Testis (tissue), 3 donors: ENCODE results near the gene ZFYVE28. TPM values are rescaled to one million over a fixed set of nuclear protein-coding genes. Genes with fewer than 3 reads are reported as not detected.
A peak's percentile ranks its signal among the peaks of the same experiment; 100 is the strongest.

Experiments
- DNase-seq: peaks from one replicate; pipeline ENCODE4 v3.0.0-alpha.2; 2019
- H3K27ac ChIP-seq, 2 donors: fragments of 200-600 bp; sonication (generic); one replicate each; pipeline ENCODE4 v1.5.1; 2019
- H3K27me3 ChIP-seq: fragments of 200-600 bp; sonication (generic); one replicate; pipeline ENCODE4 v1.5.1; 2019
- H3K36me3 ChIP-seq: fragments of 200-600 bp; sonication (generic); one replicate; pipeline ENCODE4 v1.5.1; 2017; ENCODE audit warnings: low read depth; ENCODE audit errors: missing control alignments
- H3K4me1 ChIP-seq: fragments of 200-600 bp; sonication (generic); one replicate; pipeline ENCODE4 v1.5.1; 2019
- H3K4me3 ChIP-seq, 2 donors: fragments of 200-600 bp; sonication (generic); one replicate each; pipeline ENCODE4 v1.5.1; 2017 to 2019
- H3K9me3 ChIP-seq: fragments of 200-600 bp; sonication (generic); one replicate; pipeline ENCODE4 v1.5.1; 2017
- POLR2A ChIP-seq: fragments of 450-650 bp; IDR thresholded peaks from one replicate; pipeline ENCODE4 v1.6.1; 2017; ENCODE audit warnings: antibody characterized with exemption, mild to moderate bottlenecking, moderate library complexity
- WGBS, 2 donors: methylation state at CpG; one replicate each; pipeline ENCODE4 v1.1.5; 2018; 5-methylcytosine and 5-hydroxymethylcytosine counted together
- intact Hi-C: fragments of 100-400 bp; cut with DNase I; formaldehyde crosslinking; loops from one replicate; pipeline ENCODE4 v1.15.1; 2023; ENCODE audit warnings: low total_unique reads
- polyA plus RNA-seq: library from polyadenylated mRNA; stranded (reverse); fragments of 350-450 nt; fragmentation: Illumina TruSeq; extraction: RNeasy Lipid Tissue Mini Kit (QIAGEN cat#74804); gene quantifications from one replicate; pipeline ENCODE4 v1.2.3, GENCODE V29; 2014; ENCODE audit warnings: low read depth, low replicate concordance; ENCODE audit not compliant: insufficient read depth
- total RNA-seq, 2 donors: library from RNA; depleted of rRNA; stranded (reverse); fragments of >200 nt; gene quantifications; one replicate each; pipeline ENCODE4 v1.2.3, GENCODE V29; 2016
- TF ChIP-seq, protein P1 (sequence below), 3 experiments: fragments of 450-650 bp in 2 of 3; fragments of 200-600 bp in 1 of 3; sonication (generic) in 1 of 3; IDR thresholded peaks; one replicate each; pipeline ENCODE4 v1.5.1; 2016 to 2019; ENCODE audit warnings: antibody characterized with exemption in 3 of 3, mild to moderate bottlenecking in 2 of 3, moderate library complexity in 1 of 3

The ZFYVE28 gene
- total and polyA plus RNA-seq, 3 donors from 2014 or later, result 14.7 to 55.3 (median 40.5) TPM

DNA sequence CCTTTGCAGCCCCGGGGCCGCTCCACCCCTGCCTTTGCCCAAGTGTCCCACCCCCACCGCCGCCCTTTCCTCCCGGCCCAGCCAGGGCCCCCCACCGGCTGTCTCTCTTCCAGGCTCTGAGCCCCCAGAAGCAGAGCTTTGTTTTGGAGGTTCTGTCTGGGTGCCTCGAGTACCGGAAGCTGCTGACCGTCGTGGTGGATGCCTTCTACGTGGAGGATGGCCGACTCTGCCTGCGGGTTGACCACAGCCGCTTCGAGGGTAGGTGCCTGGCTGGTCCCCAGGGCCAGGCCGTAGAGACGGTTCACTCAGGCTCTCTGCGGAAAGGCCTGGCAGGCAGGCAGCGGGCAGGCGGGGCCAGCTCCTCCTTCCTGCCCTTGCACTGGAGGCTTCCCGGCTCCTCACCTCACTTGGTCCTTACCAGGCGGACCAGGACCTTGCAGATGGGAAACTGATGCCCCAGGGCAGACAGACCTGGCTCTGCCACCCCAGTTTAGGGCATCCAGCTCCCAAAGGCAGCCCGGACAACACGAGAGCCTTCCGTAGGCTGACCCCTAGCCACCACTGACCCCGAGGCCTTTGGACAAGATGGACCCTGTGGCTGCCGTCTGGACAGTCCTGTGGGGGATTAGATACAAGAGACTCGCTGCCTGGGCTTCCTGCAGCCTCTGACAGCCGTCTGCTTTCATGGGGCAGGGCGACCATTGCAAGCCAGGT lies 18.5 kb upstream of the ZFYVE28 start:
- intact Hi-C loops, result no loop called here

DNA sequence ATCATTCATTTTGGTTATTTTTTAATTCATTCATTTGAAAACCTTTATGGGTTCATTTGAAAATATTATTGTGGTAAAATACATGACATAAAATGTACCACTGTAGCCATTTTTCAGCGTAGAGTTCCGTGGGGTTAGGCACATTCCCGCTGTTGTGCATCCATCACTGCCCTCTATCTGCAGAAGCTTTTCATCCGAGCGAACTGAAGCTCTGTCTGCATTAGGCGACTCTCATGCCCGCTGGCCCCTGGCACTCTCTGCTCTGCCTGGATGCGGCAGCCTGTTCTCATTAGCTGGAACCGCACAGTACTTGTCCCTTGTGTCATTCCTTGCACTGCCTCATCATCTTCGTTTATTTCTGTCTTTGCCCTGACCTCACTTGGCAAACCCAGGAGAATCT lies 17.9 kb upstream of the ZFYVE28 start:
- Histone ChIP-seq H3K27ac (no peak overlapping the region), H3K9me3 (no peaks in the 10 kb centered on the region), H3K4me1 (no peaks in the 10 kb centered on the region), H3K27me3 (no peaks in the 10 kb centered on the region), H3K4me3 (no peak overlapping the region), H3K36me3 (no peaks in the 10 kb centered on the region)
- intact Hi-C loops, result no loop called here
- WGBS, 2 donors, result 50 to 70% methylated on average over 10 of the region's 10 CpGs
- DNase-seq, result peak; percentile 74
- no peak for TF ChIP-seq POLR2A
- TF ChIP-seq, protein P1, sequence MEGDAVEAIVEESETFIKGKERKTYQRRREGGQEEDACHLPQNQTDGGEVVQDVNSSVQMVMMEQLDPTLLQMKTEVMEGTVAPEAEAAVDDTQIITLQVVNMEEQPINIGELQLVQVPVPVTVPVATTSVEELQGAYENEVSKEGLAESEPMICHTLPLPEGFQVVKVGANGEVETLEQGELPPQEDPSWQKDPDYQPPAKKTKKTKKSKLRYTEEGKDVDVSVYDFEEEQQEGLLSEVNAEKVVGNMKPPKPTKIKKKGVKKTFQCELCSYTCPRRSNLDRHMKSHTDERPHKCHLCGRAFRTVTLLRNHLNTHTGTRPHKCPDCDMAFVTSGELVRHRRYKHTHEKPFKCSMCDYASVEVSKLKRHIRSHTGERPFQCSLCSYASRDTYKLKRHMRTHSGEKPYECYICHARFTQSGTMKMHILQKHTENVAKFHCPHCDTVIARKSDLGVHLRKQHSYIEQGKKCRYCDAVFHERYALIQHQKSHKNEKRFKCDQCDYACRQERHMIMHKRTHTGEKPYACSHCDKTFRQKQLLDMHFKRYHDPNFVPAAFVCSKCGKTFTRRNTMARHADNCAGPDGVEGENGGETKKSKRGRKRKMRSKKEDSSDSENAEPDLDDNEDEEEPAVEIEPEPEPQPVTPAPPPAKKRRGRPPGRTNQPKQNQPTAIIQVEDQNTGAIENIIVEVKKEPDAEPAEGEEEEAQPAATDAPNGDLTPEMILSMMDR (IDR thresholded peaks at IDR 0.05), result peak in 2 of 3 experiments; percentile 20 to 26

More for the DNA sequence above, 18.5 kb upstream of the ZFYVE28 start:
- no peak for DNase-seq
- Histone ChIP-seq H3K9me3 (no peaks in the 10 kb centered on the region), H3K27ac (no peak overlapping the region), H3K4me3 (no peak overlapping the region), H3K4me1 (no peaks in the 10 kb centered on the region), H3K27me3 (no peaks in the 10 kb centered on the region), H3K36me3 (no peaks in the 10 kb centered on the region)
- no peak for TF ChIP-seq POLR2A
- TF ChIP-seq, protein P1 (IDR thresholded peaks at IDR 0.05), result no peak
- 82 to 87% methylated on average over 7 to 30 of the region's 30 CpGs for WGBS, 2 donors

DNA sequence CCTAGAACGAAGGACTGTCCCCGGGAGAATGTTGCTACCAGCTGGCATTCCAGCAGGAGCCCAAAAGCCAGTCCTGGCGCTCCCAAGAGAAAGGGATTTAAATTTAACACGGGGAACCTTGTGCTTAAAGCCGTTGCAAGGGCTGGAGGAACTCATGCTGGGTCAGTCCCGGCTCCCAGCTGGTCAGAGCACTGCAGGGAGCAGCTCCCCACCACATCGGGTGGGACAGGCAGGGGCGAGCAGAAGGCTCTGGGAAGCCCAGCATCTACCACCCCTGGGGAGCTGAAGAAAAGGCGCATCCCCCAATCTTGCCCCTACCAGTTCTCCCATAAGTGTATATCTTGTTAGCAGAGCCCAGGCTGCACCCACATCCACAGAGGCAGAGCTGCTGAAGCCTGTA lies 16.0 kb upstream of the ZFYVE28 start:
- no peak for DNase-seq
- Histone ChIP-seq H3K36me3 (no peaks in the 10 kb centered on the region), H3K4me1 (no peaks in the 10 kb centered on the region), H3K27me3 (no peaks in the 10 kb centered on the region), H3K27ac (no peak overlapping the region), H3K4me3 (no peak overlapping the region), H3K9me3 (no peaks in the 10 kb centered on the region)
- intact Hi-C loops, result no loop called here
- no peak for TF ChIP-seq POLR2A
- 64 to 84% methylated on average over 9 of the region's 9 CpGs for WGBS, 2 donors

DNA sequence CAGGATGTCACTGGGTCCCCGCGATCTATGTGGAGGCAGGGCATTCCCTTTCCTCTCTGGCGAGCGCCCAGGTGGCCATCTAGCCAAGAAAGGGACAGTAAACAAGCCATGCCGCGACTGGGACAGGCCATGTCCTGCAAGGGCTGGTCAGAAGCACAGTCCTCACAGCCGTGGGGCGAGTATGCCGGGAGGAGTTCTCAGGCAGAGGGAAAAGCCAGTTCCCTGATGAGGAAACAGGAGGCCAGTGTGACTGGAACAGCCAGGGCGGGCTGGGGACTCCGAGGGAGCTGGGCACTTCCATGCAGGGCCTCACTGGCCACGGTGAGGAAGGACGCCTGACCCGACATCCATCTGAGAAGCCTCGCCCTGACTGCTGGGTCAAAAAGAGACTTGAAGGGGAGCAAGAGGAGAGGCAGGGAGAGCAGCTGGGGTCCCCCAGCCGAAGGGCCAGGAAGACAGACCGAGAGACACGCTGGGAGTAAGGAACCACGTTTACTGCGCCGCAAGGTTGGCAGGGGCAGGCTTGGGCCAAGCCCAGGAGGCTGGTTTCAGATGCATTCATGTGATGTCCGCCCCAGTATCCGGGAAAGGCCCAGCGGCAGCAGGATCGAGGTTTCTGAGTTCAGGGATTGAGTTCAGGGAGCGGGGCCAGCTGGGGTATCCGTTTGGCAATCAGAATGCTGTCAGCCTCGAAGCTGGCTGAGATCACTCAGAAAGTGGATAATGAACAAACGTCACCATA lies 15.3 kb upstream of the ZFYVE28 start:
- intact Hi-C loops, result no loop called here
- Histone ChIP-seq H3K4me1 (no peaks in the 10 kb centered on the region), H3K27ac (no peak overlapping the region), H3K9me3 (no peaks in the 10 kb centered on the region), H3K27me3 (no peaks in the 10 kb centered on the region), H3K36me3 (no peaks in the 10 kb centered on the region), H3K4me3 (no peak overlapping the region)
- no peak for DNase-seq
- no peak for TF ChIP-seq POLR2A
- TF ChIP-seq, protein P1 (IDR thresholded peaks at IDR 0.05), result no peak
- 83 to 87% methylated on average over 23 to 29 of the region's 29 CpGs for WGBS, 2 donors

DNA sequence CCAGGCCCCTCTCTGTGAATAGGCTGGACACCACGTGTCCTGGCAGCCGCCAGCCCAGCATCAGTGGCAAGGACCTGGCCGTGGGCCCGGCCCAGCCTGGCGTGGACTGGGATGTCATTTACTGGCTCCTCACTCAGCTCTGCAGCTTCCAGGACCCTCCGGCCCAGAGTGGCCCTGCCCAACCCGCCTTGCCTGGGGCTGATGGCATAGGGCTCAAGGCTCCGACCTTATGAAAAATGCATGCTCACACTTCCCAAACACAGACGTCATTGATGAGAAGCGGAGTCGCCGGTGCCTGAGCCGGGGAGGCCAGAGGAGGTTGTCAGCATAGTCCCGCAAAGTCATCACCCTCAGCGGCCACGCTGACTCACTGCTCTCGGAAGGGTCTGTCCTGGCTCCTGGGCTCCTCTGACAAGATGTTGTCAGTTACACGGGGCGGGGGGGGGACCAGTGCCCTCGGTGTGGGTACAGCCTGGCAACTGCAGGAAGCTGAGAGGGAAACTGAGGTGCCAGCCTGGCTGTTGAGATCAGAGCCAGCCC lies 14.6 kb upstream of the ZFYVE28 start:
- H3K36me3 ChIP-seq, result no peaks in the 10 kb centered on the region
- no peaks in the 10 kb centered on the region for H3K4me1 ChIP-seq
- no peak overlapping the region for H3K27ac ChIP-seq
- H3K4me3 ChIP-seq, result no peak overlapping the region
- no peak for DNase-seq
- no peaks in the 10 kb centered on the region for H3K9me3 ChIP-seq
- intact Hi-C loops, result no loop called here
- 89% methylated on average over 20 of the region's 20 CpGs; no CpG with 5 or more reads in 1 of the 2 donors for WGBS, 2 donors
- no peaks in the 10 kb centered on the region for H3K27me3 ChIP-seq
- TF ChIP-seq, protein P1 (IDR thresholded peaks at IDR 0.05), result no peak
- TF ChIP-seq POLR2A, result no peak
